ENCODE results near the gene MAD1L1. TPM values are rescaled to one million over a fixed set of nuclear protein-coding genes. Genes with fewer than 3 reads are reported as not detected.

Gene MAD1L1
- total RNA-seq, 4 donors from 2014 or later = 60.3 to 149 (median 73.7) TPM

DNA sequence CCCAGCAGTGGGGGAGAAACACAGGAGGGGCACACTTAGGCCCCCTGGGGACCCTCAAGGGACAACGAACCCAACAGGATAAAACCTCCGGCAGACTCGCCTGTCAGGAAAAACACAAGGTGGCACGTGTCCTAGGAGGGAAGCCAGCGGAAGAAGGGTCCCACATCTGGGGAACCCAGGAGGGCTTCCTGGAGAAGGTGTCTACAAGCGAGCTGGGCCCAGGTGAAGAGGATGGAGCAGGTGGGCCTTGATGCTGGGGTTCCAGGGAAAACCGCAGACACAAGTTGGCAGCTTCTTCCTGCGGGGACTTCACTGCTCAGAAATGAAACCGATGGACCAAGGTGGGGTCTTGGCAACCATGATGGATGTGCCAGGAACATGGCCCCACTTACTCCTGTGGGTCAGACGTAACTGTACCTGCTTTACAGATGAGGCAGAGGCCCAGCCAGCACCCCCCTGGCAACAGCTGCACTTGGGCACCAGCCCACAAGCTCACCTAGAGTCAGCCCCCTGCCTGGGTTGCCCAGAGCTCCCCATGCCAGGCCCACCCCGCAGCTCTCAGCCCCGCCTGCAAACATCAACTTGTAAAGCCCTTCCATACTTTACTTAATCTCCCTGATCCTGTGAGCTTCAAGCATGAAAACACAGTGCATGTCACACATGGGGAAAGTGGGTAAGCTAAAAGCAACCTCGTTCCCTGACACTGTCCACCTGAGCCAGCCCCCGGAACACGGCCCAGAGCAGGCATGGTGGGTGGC is 337.7 kb downstream of the MAD1L1 start:
- no peak overlapping the region for H3K27ac ChIP-seq
- WGBS, 2 donors = 86 to 87% methylated on average over 14 to 15 of the region's 15 CpGs

DNA sequence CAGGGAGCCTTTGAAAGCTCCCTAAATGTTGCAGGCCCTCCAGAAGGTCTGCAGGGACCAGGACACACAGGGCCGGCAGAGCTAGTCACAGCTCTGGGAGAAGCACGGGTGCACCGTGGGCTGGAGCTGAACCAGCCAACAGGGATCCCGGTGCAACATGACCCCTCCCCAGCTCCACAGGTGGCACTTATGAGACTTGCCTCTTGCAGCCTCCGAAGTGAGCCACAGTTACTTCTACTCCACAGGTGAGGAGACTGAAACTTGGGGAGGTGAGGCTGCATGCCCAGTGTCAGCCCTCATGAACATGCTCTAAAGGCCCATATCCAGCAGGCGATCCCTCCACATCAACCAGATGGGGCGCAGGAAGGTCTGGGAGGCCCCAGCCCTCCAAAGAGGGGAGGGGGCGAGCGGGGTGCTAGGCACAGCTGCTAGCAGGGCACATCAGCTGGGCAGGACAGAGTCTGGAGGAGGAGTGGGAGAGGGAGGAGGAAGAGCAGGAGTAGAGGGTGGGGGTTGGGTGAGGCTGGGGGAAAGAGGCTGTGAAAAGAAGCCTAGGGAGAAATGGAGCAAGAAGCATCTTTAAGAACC is 338.3 kb downstream of the MAD1L1 start:
- 84 to 93% methylated on average over 8 to 9 of the region's 9 CpGs for WGBS, 2 donors
- Histone ChIP-seq H3K27ac (no peak overlapping the region), H3K27me3 (no peaks in the 10 kb centered on the region), H3K36me3 (peaks cover 0 to 40% (median 0%) of the 10 kb centered on the region in 3 donors), H3K9me3 (no peaks in the 10 kb centered on the region), H3K4me3 (no peak overlapping the region), H3K4me1 (peaks cover 0 to 10% (median 0%) of the 10 kb centered on the region in 4 donors)
- TF ChIP-seq, protein P1, sequence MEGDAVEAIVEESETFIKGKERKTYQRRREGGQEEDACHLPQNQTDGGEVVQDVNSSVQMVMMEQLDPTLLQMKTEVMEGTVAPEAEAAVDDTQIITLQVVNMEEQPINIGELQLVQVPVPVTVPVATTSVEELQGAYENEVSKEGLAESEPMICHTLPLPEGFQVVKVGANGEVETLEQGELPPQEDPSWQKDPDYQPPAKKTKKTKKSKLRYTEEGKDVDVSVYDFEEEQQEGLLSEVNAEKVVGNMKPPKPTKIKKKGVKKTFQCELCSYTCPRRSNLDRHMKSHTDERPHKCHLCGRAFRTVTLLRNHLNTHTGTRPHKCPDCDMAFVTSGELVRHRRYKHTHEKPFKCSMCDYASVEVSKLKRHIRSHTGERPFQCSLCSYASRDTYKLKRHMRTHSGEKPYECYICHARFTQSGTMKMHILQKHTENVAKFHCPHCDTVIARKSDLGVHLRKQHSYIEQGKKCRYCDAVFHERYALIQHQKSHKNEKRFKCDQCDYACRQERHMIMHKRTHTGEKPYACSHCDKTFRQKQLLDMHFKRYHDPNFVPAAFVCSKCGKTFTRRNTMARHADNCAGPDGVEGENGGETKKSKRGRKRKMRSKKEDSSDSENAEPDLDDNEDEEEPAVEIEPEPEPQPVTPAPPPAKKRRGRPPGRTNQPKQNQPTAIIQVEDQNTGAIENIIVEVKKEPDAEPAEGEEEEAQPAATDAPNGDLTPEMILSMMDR (IDR thresholded peaks at IDR 0.05) = no peak
- TF ChIP-seq POLR2A (IDR thresholded peaks at IDR 0.05) (no peak), EP300 (IDR thresholded peaks at IDR 0.05) (no peak)
- DNase-seq (ENCODE audit: low spot score in 2 of 2) = no peak

More for the DNA sequence above, 337.7 kb downstream of the MAD1L1 start:
- no peaks in the 10 kb centered on the region for H3K27me3 ChIP-seq
- TF ChIP-seq, protein P1 (IDR thresholded peaks at IDR 0.05) = no peak
- TF ChIP-seq EP300 (IDR thresholded peaks at IDR 0.05) = no peak
- TF ChIP-seq POLR2A (IDR thresholded peaks at IDR 0.05) = no peak
- H3K4me1 ChIP-seq = peaks cover 0 to 10% (median 0%) of the 10 kb centered on the region in 4 donors
- H3K9me3 ChIP-seq = no peaks in the 10 kb centered on the region
- peaks cover 0 to 45% (median 0%) of the 10 kb centered on the region in 3 donors for H3K36me3 ChIP-seq
- no peak overlapping the region for H3K4me3 ChIP-seq
- DNase-seq (ENCODE audit: low spot score in 2 of 2) = no peak

DNA sequence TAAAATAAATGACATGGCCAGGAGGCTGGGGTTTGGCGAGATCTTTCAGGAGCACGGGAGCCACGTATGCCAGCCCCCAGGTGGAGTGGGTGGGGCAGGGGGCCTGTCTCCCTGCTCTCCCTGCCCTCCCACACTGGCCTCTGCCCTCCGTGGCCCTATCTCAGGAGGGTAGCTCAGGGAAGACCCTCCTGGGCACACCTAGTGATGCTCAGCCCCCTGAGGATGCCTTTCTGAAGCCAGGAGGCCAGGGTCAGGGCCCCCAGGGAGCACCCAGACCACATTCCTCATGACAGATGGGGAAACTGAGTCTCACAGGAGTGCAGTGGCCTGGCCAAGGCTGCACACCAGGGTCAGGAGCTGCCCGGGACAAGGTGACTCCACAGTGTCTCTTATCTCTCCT is 339.3 kb downstream of the MAD1L1 start:
- no peak for TF ChIP-seq EP300 (IDR thresholded peaks at IDR 0.05)
- TF ChIP-seq POLR2A (IDR thresholded peaks at IDR 0.05) = no peak
- TF ChIP-seq, protein P1 (IDR thresholded peaks at IDR 0.05) = no peak
- H3K27me3 ChIP-seq = no peaks in the 10 kb centered on the region
- no peak for DNase-seq (ENCODE audit: low spot score in 2 of 2)
- H3K4me3 ChIP-seq = no peak overlapping the region
- H3K36me3 ChIP-seq = peaks cover 0 to 35% (median 0%) of the 10 kb centered on the region in 3 donors
- WGBS, 2 donors = 78 to 90% methylated on average over 4 to 5 of the region's 5 CpGs
- peaks cover 0 to 10% (median 0%) of the 10 kb centered on the region in 4 donors for H3K4me1 ChIP-seq
- H3K27ac ChIP-seq = no peak overlapping the region
- no peaks in the 10 kb centered on the region for H3K9me3 ChIP-seq

DNA sequence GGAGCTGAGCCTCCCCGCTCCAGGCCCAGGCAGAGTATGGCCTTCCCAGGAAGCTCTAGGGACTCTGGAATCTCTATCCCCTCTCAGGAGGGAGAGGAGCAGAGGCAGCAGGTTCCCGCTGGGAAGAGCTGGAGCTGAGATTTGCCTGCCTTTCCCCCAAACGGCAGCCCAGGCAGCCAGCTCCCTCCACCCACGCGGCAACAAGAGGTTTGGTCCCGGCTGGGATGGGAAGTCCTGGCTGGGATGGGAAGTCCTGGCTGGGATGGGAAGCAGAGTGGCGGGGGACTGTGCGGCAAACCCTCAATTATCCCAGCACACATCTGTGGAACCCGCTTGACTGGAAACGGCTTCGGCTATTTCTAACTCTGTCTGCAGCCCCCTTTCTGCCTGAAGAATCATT is 339.7 kb downstream of the MAD1L1 start:
- Histone ChIP-seq H3K4me3 (no peak overlapping the region), H3K4me1 (peaks cover 0 to 10% (median 0%) of the 10 kb centered on the region in 4 donors), H3K27ac (no peak overlapping the region), H3K27me3 (no peaks in the 10 kb centered on the region), H3K9me3 (no peaks in the 10 kb centered on the region), H3K36me3 (peaks cover 0 to 35% (median 0%) of the 10 kb centered on the region in 3 donors)
- 57 to 74% methylated on average over 11 of the region's 11 CpGs for WGBS, 2 donors
- no peak for DNase-seq (ENCODE audit: low spot score in 2 of 2)
- TF ChIP-seq EP300 (IDR thresholded peaks at IDR 0.05) (no peak), POLR2A (IDR thresholded peaks at IDR 0.05) (no peak)
- TF ChIP-seq, protein P1 (IDR thresholded peaks at IDR 0.05) = no peak
